GM18507 (cell line): ENCODE measurements around the gene SYNGR3.
"Not testable (repeated sequence)": the region's sequence is repeated elsewhere in the genome, so short reads cannot be mapped to it uniquely, and the experiment has no call there.

ENCODE experiments used
- DNase-seq: peaks from one replicate; pipeline ENCODE4 v3.0.0; 2011; ENCODE audit warnings: low read depth; ENCODE audit not compliant: insufficient read length; ENCODE audit errors: extremely low spot score
- FAIRE-seq: peaks from 2 replicates; lab custom pipeline; 2011; peaks lifted over from hg19 to GRCh38; lab: Jason Lieb, UNC

SYNGR3 gene

DNA sequence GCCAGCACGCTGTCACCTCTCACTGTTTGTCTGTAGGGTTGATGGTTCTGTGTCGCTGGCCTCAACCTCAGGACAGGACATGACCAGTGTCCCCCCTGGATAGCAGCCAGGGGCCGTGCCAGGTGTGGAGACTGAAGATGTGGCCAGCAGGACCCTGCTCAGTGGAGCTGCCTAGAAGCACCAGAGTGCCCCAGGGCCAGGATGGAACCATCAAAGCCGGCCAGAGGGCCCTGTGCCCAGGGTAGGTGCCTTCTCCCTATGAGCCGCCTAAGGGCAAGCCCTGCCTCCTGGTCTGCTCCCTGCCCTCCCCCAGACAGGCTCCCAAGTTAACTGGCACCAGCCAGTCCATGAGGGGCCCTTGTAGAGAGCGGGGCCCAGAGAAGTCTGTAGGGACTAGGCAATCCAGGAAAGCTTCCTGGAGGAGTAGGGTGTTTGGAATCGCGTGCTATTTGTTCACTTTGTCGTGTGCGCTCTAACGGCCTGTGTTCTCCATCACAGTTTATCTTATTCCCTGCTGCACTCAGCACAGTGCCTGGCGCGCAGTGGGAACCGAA is 31.0 kb upstream of the SYNGR3 start:
- no peak for FAIRE-seq
- no peak for DNase-seq

GRCh38 chr16:1959269-1960039 is 30.3 kb upstream of the SYNGR3 start, which contains the start of gene NDUFB10:
Gene NDUFB10, plus strand, starts transcription at chr16:1959538. Its CDS starts 87 bp downstream, at chr16:1959625.
- DNase-seq (peak; percentile 83), FAIRE-seq (peak; percentile 90)

- DNase-seq: no peak
- peak; percentile 73 for FAIRE-seq
These were observed 28.8 kb upstream of the SYNGR3 start for GRCh38 chr16:1960665-1961630.

- FAIRE-seq (no peak), DNase-seq (no peak)
These were observed 28.1 kb upstream of the SYNGR3 start for GRCh38 chr16:1961651-1962067.

- DNase-seq, FAIRE-seq: not testable (repeated sequence)
These were observed 27.3 kb upstream of the SYNGR3 start for GRCh38 chr16:1962161-1963153.

- no peak for FAIRE-seq
- DNase-seq: no peak
These were observed 25.8 kb upstream of the SYNGR3 start for GRCh38 chr16:1963806-1964505.

GRCh38 chr16:1964506-1965395 is 25.0 kb upstream of the SYNGR3 start, which contains the start of gene RPS2:
Gene RPS2, minus strand, starts transcription at chr16:1964826. Its CDS starts 201 bp downstream, at chr16:1964625.
- FAIRE-seq (peak; percentile 99), DNase-seq (peak; percentile 100)

DNA sequence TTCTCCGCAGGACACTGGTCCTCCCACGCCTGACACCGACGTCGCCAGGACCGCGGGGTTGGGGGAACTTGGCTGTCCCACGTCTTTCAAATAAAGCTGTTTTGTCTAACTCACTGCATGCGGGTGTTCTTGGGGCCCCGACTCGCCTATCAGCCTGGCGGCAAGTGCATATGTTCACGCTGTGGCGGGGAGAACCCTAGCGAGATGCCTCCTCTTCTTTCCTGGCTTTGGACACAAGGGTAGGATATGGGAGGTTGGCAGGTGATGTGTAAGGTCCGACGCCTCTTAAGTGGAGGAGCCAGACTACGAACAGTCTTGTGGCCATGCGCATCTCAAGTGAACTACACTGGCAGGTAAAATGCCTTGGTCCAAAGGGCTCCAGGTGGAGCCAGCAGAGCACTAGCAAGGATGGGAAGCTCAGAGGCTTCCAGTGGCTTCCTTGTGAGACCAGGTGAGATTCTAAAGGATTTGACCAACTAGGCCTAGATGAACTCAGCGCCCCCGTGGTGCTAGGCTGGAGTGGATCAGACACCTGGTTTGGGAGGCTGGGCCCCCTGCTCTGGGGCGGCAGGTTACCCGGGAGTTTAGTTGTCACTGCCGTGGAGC is 24.3 kb upstream of the SYNGR3 start:
- DNase-seq: no peak
- no peak for FAIRE-seq

DNA sequence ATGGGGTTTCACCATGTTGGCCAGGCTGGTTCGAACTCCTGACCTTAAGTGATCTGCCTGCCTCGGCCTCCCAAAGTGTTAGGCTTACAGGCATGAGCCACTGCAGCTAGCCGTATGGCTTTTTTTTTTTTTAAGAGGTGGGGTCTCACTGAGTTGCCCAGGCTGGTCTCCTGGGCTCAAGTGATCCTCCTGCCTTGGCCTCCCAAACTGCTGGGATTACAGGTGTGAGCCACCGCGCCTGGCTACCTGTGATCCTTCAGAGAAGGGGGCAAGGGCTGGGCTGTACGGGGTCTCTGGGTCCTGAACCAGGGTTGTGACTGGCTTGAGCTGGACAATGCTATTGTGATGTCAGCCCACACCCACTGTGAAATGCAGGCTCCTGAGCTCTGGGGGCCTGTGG is 23.3 kb upstream of the SYNGR3 start, which contains the start of gene RNF151:
Gene RNF151 (plus strand): TSS at position 397 of the 400 bp plus-strand sequence. CDS start 26 bp downstream, outside the sequence.
- no peak for FAIRE-seq

GRCh38 chr16:1968146-1968953 is 21.4 kb upstream of the SYNGR3 start:
- FAIRE-seq: no peak
- DNase-seq: no peak

More for the DNA sequence above, 23.3 kb upstream of the SYNGR3 start, which contains the start of gene RNF151:
- no peak for DNase-seq

DNA sequence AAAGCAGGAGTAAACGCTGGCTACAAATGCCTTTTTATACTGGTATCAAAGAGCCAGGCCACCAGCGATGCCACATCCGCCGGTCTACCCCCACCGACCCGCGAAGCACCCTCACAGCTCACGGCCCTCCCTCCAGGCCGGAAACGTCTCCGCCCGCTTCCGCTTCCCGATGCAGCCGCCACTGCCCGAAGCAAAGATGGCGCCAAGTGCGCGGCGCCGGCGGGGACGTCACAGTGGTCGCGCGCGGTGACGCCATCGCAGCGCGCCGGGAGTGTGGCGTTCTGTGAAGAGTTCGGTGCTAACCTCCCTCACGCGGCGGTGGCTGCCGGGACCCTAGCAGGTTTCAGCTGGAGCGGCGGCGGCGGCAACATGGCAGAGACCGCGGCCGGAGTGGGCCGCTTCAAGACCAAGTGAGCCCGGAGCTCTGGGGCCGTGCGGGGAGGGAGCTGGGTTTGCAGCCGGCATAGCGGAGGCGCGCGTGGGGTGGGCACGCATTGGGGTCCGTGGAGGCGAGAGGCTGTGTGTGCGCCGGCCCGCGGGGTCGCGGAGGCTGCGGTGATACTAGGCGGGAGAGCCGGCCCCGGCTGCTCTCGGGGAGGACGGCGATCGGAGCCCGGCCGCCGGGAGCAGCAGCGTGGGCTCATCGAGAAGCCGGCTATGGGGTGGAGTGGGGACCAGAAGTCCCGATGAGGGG is 17.8 kb upstream of the SYNGR3 start, which contains the start of gene TBL3:
Gene TBL3 (plus strand): TSS at position 258 of the 694 bp plus-strand sequence. CDS start 112 bp downstream, at position 370.
- DNase-seq (peak; percentile 88), FAIRE-seq (peak; percentile 98)

DNA sequence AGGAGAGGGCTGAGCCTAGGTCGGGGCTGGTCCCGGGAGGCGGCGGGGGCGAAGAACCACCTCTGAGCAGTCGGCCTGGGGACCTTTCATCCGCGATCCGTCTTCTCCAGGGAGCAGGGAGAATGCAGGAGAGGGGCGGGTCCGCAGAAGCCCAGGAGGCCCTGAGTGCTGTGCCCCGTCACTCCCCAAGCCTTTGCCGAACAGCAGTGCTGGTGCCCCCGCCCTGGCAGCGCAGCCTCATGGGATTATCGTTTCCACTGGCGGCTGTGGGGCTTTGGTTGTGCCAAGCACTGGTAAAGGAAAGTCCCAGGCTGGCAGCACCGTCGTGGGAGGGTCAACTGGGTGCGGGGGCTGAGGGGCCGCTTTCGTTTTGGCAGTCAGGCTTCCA is 17.3 kb upstream of the SYNGR3 start:
- no peak for FAIRE-seq
- DNase-seq: no peak

DNA sequence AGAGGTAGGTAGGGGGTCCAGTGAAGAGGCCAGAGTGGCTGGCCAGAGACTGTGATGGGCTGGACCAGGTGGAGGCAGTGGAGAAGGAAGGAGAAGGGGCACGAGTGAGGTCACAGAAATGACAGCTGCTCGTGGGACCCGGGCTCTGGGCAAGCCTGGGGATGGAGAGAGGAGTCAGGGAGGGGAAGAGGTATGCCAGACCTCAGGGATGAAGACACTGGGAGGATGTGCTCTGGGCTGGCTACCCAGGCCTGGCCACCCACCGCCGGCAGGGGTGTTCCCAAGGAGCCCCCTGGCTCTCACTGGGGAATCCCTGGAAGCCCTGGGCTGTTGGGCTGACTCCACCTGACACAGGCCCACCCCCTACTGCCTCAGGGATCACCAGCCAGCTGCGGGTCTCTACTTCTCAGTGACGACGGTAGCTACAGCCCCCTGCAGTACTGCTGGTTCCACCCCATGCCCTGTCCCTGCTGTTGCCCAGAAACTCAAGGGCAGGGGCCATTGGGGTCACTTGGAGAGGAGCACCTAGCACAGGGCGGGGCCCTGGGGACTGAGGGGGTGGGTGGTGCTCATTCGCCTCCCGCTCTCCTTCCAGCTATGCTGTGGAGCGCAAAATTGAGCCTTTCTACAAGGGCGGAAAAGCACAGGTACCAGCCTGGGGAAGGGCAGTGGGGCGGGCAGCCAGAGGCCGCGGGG is 16.2 kb upstream of the SYNGR3 start:
- DNase-seq (no peak), FAIRE-seq (no peak)

DNA sequence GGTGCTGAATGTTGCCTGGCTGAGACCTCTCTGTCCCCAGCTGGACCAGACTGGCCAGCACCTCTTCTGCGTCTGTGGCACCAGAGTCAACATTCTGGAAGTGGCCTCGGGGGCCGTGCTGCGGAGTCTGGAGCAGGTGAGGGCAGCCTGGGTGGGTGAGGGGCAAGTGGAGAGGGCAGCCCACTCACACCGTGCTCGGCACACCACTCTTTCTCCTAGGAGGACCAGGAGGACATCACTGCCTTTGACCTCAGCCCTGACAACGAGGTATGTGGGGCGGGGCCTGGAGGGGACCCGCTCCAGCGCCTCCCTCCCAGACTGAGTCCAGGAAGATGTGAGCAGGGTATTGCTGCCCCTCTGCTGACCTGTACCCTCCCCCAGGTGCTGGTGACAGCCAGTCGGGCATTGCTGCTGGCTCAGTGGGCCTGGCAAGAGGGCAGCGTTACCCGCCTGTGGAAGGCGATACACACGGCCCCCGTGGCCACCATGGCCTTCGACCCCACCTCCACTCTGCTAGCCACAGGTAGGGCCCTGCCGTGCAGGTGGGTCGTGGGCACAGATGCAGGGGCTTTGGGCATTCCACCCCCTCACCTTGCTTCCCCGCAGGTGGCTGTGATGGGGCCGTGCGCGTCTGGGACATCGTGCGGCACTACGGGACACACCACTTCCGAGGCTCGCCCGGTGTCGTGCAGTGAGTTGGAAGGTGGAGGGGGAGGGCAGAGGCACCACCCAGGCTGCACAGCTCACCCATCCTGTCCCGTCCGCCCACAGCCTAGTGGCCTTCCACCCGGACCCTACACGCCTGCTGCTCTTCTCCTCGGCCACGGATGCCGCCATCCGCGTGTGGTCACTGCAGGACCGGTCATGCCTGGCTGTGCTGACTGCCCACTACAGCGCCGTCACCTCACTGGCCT is 15.4 kb upstream of the SYNGR3 start:
- FAIRE-seq (no peak), DNase-seq (no peak)
